GM12801 (cell line): ENCODE data around the gene EPB41L4A.

Experiments used
- CTCF ChIP-seq: IDR thresholded peaks from one replicate; pipeline ENCODE4 v1.5.1; 2011; ENCODE audit warnings: control low read depth; ENCODE audit not compliant: insufficient read length; ENCODE audit errors: extremely low read depth

The EPB41L4A gene

GRCh38 chr5:112379542-112380325, 39.3 kb downstream of the EPB41L4A start:
- no peak for TF ChIP-seq CTCF

- TF ChIP-seq CTCF, result no peak
These were observed 44.3 kb downstream of the EPB41L4A start for GRCh38 chr5:112374818-112375217.

- TF ChIP-seq CTCF, result no peak
These were observed 44.7 kb downstream of the EPB41L4A start for GRCh38 chr5:112374356-112374755.

GRCh38 chr5:112373885-112374284, 45.2 kb downstream of the EPB41L4A start:
- TF ChIP-seq CTCF, result no peak

- TF ChIP-seq CTCF, result no peak
These were observed 46.5 kb downstream of the EPB41L4A start for GRCh38 chr5:112372543-112372942.

- TF ChIP-seq CTCF, result no peak
These were observed 48.0 kb downstream of the EPB41L4A start for GRCh38 chr5:112371067-112371466.

GRCh38 chr5:112367400-112367799, 51.7 kb downstream of the EPB41L4A start:
- no peak for TF ChIP-seq CTCF
